Coronary artery (tissue), 2 donors: ENCODE results near the gene CORO2B.

Experiments
- DNase-seq: peaks from one replicate; pipeline ENCODE4 v3.0.0-alpha.2; 2017; ENCODE audit warnings: low spot score
- H3K27ac ChIP-seq, 2 donors: fragments of 200-600 bp; sonication (generic); one replicate each; pipeline ENCODE4 v1.5.1; 2016 to 2019
- H3K4me3 ChIP-seq: fragments of 200-600 bp; sonication (generic); 2 replicates; pipeline ENCODE4 v1.5.1; 2016; ENCODE audit warnings: mild to moderate bottlenecking, moderate library complexity
- TF ChIP-seq, protein P1 (sequence below): fragments of 200-600 bp; sonication (generic); IDR thresholded peaks from one replicate; pipeline ENCODE4 v1.5.1; 2019; ENCODE audit warnings: antibody characterized with exemption

CORO2B gene

GRCh38 chr15:68633231-68634121 is 54.7 kb downstream of the CORO2B start:
- H3K4me3 ChIP-seq, result no peak overlapping the region
- no peak for DNase-seq
- no peak overlapping the region for H3K27ac ChIP-seq
- TF ChIP-seq, protein P1, sequence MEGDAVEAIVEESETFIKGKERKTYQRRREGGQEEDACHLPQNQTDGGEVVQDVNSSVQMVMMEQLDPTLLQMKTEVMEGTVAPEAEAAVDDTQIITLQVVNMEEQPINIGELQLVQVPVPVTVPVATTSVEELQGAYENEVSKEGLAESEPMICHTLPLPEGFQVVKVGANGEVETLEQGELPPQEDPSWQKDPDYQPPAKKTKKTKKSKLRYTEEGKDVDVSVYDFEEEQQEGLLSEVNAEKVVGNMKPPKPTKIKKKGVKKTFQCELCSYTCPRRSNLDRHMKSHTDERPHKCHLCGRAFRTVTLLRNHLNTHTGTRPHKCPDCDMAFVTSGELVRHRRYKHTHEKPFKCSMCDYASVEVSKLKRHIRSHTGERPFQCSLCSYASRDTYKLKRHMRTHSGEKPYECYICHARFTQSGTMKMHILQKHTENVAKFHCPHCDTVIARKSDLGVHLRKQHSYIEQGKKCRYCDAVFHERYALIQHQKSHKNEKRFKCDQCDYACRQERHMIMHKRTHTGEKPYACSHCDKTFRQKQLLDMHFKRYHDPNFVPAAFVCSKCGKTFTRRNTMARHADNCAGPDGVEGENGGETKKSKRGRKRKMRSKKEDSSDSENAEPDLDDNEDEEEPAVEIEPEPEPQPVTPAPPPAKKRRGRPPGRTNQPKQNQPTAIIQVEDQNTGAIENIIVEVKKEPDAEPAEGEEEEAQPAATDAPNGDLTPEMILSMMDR, result no peak

DNA sequence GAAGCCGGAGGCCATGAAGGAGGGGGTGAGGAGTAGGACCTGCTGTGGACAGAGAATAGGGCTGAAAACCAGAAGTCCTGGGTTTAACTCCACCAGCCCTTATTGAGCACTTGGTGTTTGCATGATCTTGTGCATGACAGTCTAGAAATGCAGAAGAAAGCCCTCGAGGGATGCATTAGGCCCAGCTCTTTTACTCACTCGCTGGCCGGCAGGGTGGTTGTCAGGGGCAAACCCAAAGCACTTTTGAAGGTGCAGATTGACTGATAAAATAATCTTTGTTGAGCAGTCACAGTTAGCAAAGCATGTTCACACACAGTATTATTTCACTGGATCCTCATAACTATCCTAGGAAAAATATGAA is 55.3 kb downstream of the CORO2B start:
- H3K27ac ChIP-seq, result no peak overlapping the region
- no peak overlapping the region for H3K4me3 ChIP-seq
- no peak for DNase-seq
- TF ChIP-seq, protein P1, result no peak

- Histone ChIP-seq H3K4me3 (no peak overlapping the region), H3K27ac (peak overlapping the region in 1 of 2 donors; percentile 38)
- TF ChIP-seq, protein P1, result no peak
- no peak for DNase-seq
These were observed 55.7 kb downstream of the CORO2B start for GRCh38 chr15:68634531-68634930.

DNA sequence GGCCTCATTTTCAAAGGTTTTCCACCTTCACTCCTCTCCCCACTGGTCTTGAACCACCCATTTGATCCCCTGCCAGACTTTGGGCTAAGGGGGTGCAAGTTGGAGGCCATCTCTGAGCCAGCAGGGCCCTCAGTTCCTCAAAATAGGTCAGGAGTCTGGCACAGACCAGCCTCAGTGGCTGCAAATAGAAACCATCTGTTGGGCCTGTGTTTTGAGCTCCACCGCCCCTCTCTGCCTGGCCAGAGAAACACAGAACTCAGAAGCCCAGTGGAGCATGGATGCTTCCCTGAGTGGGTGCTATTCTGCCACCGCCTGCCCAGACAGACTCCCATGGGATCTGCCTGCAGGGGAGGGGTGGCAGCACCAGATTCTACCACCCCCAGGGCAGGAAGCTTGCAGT is 56.3 kb downstream of the CORO2B start:
- no peak overlapping the region for H3K4me3 ChIP-seq
- H3K27ac ChIP-seq, result peak overlapping the region in 1 of 2 donors; percentile 38
- no peak for DNase-seq
- TF ChIP-seq, protein P1, result no peak

GRCh38 chr15:68636256-68636655 is 57.5 kb downstream of the CORO2B start:
- peak overlapping the region in 1 of 2 donors; percentile 24 for H3K27ac ChIP-seq
- TF ChIP-seq, protein P1, result no peak

DNA sequence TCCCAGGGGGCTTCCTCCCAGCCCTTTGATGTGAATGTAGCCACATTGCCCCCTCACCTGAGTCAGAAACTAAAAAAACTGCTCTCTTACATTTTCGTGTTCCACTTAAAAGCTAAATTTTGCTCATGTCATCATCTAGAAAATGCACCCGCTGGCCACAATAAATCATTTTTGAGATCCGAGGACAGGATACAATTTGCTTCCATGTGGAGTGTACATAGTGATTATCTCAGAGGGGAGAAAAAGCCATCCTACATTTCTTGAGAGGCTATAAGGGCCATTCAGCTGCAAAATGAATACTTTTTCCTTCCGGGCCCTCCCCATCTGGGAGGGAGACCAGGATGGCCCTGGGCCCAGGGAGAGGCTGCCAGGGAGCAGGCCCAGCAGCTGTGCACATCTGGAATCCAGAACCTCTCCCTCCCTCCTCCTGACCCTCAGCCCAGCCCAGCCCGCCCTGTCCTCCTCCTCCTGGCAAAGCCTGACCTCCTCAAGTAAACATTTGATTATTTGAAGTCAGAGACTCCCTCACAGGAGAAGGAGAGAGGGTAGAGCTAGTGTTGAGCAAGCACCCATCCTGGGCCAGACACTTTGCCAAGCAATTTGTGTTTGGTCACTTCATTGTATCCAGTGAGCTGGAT is 59.1 kb downstream of the CORO2B start:
- TF ChIP-seq, protein P1, result no peak
- no peak overlapping the region for H3K4me3 ChIP-seq
- no peak for DNase-seq
- peak overlapping the region; percentile 35 to 76 for H3K27ac ChIP-seq

More at GRCh38 chr15:68636256-68636655, 57.5 kb downstream of the CORO2B start:
- no peak overlapping the region for H3K4me3 ChIP-seq
- no peak for DNase-seq
